GM19328 (cell line): Measurements from ENCODE around the gene ING2.
A peak's percentile ranks its signal among the peaks of the same experiment; 100 is the strongest.

Experiments used
- ATAC-seq: cut with Tn5 transposase; IDR thresholded peaks from one replicate; pipeline ENCODE4 v1.9.1; 2021; ENCODE audit warnings: mild to moderate bottlenecking, moderate library complexity; ENCODE audit not compliant: unreplicated experiment

The ING2 gene

DNA sequence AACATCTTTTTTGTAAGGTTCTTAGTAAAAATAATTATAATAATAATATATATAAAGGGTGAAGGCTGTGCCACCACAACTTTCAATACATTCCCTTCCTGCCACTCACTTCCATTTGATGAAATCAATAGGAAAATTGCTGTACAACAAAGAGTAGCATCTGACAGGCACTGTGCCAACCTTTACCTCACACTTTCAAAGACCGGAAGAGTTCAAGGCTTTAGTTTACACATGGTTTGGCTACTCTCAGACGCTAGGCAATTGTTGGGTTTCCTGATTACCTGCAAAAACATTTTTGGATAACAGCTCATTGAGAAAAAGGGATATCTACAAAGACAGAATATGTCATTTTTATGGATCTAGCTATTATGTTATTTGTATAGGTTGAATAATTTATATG, 5.5 kb upstream of the ING2 start:
- no peak for ATAC-seq

DNA sequence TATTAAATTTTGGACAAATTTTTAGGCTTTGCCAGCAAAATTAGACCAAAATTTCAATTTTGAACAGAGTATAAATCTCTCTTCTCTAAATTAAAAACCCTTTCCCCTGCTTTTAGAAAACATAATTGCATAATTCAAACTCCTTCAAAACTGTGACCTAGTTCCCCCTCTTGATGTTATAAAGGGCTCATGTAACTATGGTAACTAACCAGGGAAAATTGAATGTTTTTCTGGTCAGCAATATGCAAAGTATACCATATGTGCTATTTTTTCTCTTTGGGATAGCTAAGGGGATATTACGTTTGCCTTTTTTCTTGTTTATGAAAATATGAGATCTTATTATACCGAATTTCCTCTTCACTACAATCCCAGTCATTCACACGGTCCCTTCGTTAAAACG, 5.1 kb upstream of the ING2 start:
- ATAC-seq = no peak

DNA sequence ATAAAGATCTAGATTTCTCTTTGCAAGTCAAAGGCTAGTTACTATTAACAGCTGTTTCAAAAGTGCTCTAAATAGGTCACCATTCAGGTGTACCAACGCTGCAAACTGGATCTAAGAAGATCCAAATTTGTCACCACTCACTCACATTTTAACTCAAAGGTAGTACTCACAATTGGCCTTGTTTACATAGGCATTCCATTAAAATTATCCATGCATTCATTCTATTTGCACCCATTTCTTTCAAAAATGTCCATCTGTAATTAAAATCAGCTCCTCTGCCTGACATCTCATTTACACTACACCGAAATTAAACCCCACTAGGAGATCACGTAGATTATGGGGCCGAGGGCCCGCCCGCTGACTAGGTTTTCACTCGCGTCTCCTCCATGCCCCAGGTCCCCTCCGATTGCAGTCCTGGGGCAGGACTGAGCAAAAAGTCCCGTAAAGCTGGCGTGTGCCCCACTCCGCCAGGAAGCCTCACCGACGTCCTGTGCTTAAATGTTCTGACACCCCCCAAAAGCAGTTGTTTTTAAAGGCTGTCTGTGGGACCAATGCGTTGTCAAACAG, 1.3 kb upstream of the ING2 start:
- no peak for ATAC-seq

DNA sequence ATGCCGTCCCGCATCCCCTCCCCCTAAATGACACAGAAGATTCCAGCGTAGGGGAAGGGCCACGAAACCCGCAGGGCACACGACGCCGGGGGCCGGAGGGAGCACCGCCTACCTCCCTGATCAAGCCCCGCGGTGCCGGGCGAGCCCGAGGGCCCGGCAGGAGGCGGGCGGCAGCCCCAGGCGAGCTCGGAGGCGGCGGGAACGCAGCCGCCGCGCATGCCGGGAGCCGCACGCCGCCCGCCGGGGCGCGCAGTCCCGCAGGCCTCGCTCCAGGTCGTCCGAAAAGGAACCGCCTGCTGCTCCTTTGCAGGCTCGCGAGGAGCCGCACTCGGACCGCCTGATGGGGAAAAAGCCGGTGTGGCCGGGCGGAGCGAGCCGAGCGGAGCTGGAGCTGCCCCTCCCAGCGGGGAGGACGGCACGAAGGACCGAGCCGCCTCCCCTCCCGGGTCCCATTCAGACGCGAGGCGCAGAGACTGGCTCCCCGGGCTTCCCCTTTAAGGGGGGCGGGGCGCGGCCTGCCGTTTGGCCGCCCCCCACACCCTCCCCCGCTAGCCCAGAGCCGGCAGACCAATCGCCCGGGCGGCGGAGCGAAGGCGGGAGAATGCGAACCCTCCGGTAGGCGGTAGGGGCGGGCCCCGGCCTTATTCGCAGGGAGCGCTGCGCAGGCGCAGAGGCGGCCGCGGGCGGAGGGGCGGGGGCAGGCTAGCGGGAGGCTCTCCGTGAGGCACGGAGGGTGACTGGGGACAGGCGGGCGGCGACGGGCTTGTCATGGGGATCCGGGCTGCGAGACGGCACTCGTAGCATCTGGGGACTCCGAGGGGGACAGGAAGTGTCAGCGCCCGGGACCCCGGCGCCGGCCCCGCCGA, 561 bp upstream of the ING2 start:
- ATAC-seq = peak; percentile 71

DNA sequence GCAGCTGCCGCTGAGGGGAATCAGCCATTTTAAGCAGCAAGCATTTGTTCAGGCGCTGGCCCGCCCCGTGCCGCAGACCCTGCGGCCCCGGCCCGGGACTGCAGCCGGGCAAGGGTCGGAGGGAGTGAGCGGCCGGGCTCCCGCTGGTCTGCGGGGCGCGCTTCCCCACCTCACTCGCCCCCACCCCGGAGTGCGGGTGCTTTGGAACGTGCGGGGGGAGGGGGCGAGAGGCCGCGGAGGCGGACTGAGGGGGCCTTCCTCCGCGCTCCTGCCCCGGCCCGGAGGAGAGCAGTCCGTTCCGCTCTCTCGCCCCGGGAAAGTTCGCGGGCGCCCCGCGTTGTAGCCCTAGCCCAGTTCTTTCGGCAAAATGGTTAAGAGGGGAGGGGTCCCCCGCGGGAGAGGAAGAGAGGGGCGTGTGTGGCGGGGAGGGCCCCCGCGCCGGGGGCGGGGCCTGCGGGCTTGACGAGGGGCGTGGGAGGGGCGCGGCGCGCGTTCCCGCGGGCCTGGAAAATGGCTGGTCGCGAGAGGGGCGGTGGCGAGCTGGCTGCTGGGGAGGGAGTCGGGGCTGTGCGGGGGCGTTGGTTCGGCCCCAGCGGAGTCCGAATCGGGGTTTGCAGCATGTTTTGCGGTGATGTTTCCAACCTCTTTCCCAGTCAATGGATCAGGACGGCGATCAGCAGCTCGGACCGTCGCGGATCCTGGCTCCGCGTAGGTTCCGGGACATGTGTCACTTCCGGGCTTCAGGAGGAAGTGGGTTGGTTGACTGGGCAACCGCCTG, 942 bp downstream of the ING2 start:
- ATAC-seq = peak; percentile 33

DNA sequence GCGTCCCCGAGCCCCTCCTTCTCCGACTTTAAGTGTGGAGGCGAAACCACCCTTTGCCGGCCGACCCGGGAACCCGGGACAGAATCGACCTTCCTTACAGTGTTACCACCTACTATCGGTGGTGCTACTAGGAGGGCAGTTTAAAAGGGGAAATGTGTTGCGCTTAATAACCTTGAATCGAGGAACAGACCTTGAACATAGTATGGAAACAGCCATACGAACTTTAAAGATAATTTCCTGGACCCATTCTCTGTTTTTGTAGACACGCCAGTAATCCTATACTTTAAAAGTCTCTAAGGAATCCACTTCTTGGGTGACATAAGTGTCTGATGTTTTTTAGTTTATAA, 1.5 kb downstream of the ING2 start:
- ATAC-seq = no peak

DNA sequence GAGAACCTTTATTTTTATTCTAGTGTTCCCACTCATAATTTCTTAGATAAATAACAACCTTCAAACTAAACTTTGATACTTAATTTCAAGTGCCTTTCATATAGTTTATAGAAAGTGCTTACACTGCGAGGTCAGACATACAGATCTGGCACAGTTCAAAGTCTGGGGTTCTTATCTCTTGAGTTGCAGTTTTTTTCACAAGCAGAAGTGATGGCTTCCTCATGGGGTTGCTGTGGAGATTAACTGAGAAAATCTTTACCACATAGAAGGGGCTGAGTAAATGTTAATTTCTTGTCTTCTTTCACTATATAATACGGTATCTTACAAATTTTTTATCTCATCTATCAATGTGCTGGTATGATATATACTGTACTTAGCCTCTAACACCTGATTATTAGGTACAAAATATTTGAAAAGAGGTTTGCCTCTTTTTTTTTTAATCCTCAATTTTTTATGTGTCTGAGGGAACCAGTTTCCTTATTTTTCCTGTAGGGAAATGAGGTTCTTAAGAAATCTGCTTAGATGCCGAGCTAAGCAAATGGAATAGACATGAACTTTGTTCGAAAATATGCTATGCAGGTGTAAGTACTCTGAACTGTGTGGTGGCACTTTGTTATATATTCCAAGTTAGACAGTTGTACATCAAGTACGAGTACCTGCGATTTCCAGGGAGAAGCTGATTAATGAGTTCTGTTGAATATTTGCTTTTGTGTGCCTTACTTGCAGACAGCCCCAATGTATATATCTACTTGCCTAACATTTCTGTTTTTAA, 3.3 kb downstream of the ING2 start:
- ATAC-seq = no peak

DNA sequence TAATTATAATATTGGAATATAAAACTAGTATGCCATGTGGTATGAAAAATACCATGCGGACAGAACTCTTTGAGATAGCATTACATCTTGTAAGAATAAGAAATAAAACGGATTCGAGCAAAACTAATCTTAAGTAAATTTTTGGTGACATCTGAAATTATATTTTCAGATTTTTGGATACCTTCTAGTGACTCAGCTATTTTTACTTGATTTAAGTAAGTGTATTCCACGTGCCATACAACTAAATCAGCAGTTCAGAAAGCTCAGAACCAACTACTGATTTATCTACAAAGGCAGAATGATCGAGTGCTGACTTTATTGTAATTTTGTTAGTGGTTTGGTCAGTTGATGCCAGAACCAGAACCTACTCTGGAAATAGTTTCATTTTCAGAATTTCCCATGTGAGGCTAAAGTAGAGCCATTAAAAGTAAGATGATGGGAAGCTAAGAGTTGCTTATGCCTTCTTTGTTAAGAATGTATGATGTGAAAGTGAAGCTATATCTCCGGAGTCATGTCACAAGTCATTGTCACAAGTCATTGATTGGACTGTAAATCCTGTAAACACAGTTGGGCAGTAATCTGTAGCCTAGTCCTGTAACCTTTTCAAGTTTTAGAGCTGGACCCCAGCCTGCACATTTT, 4.0 kb downstream of the ING2 start:
- ATAC-seq = no peak

DNA sequence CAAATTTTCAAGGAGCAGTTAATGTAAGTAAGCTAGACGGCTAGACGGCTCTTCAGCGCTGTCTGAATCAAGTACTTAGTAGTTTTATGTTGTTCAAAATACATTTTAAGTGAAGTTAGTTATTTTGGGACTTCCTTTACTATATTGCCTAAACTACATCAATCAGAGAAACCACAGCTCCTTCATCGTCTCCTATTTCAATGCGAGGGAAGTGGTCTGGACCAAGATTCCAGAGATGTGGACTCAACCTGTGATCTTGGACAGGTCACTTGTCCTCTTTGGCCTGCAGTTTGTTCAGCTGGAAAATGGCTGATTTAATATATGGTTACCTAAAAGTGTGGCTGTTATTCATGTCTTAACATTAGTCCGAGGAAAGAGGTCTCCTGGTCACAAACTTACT, 10.6 kb downstream of the ING2 start:
- ATAC-seq = no peak

DNA sequence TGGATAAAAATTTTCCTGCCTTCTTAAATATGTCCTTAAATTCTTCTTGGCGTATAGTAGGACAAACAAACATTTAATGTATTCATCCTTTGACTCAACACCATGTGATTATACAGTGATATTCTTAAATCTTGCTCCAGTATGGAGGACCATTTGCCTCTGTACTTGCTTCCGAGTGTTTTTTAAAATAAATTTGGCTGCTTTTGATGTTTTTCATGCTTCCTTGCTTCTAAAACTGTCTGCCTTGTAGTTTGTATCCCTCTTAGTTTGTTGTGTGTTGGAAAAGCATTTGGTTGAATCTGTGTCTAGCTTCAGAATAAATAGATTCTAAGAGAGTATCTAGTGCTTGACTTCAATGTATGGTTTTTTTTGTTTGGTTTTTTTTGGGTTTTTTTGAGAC, 12.3 kb downstream of the ING2 start:
- ATAC-seq = no peak

DNA sequence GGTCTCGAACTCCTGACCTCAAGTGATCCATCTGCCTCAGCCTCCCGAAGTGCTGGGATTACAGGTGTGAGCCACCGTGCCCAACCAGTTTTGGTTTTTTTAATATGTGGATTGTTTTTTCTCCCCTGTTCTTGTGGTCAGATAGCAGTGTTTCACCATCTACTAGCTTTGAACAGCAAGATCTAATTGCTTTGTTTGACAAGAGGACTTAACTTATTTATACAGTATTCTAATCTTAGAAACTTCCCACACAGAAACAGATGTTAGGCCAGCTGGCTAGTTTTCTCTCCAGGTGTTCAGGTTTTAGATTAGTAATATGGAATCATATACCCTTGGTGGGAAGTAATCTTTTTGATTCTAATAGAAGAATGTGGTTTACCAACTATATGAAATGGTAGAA, 12.9 kb downstream of the ING2 start:
- ATAC-seq = no peak

DNA sequence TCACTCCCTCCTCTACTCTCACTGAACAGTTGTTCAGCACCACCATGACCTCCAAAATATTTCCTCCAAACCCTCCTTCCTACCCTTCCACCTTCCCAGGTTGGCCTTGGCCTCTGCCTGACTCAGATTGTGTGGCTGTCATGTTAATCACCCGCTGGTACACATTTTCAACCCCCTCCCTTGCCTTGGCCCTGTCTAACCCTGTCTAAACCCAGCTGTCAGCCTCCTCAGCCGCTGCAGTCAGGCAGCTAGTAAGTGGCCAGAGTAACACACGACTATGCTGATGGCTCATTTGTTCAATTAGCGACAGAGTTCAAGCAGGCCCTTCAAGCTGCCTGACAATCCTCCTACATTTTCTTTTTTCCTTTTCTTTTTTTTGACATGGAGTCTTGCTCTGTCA, 18.0 kb downstream of the ING2 start:
- ATAC-seq = no peak

DNA sequence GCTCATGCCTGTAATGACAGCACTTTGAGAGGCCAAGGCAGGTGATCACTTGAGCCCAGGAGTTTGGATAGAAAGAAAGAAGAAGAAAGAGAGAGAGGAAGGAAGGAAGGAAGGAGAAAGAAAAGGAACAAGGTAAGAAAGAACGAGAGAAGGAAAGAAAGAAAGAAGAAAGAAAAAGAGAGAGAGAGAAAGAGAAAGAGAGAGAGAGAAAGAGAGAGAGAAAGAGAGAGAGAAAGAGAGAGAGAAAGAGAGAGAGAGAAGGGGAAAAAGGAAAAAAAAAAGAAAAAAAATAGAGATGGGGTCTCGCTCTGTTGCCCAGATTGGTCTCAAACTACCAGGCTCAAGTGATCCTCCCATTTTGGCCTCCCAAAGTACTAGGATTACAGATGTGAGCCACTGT, 22.5 kb downstream of the ING2 start:
- no peak for ATAC-seq

DNA sequence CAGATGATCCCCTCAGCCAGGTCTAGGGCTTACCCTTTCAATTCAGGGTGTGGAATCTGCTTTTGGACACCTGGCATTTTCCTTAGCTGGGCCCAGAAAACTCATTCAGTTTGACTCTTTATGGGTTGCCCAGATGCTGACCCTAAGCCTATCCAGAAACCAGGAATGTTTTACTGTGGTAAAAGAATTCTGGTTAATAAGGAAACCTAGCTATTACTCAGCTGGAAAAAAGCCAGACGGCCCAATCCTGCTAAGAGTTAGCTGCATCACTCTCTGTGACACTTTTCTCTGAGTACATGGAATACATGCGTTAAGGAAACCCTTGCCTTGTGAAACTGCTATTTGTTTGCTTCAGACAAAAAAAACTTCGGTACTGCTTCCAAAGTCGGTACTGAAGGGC, 28.0 kb downstream of the ING2 start:
- no peak for ATAC-seq

DNA sequence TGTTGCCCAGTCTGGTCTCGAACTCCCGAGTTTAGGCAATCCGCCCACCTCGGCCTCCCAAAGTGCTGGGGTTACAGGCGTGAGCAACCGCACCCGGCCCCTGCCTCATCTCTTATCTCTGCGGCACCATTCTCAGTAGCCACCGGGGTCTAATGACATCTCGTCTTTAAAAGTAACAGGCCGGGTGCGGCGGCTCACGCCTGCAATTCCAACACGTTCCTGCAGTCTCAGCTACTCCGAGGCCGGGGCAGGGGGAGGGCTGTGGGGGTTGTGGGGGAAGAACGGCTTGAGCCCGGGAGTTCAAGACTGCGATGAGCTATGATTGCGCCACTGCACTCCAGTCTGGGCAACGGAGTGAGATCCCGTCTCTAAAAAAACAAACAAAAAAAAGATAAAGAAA, 28.8 kb downstream of the ING2 start:
- no peak for ATAC-seq

DNA sequence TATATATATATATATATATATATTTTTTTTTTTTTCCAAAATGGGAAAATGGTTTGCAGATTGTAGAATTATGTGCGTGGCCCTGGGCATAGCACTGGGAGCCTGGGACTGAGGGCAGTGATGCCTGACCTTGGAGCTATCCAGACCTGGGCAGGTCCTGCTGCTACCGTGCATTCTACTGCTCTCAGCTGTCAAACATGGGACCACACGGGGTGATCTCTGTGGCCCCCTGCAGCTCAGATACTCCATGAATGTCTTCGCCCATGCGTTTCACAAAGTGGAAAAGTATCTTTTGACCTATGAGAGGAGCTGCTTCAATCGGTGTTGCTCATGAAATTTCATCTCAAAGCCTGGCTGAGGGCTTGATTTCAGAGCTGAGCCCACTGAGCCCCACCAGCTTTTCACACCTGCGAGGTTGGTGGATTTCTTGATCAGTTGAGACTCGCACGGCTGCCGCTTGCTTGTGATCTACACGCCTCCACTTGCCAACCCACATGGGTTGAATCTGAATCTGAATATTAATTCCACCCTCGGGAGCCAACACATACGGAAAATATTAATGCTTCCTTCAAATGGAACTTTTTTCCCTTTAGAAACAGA, 35.7 kb downstream of the ING2 start:
- ATAC-seq = no peak

DNA sequence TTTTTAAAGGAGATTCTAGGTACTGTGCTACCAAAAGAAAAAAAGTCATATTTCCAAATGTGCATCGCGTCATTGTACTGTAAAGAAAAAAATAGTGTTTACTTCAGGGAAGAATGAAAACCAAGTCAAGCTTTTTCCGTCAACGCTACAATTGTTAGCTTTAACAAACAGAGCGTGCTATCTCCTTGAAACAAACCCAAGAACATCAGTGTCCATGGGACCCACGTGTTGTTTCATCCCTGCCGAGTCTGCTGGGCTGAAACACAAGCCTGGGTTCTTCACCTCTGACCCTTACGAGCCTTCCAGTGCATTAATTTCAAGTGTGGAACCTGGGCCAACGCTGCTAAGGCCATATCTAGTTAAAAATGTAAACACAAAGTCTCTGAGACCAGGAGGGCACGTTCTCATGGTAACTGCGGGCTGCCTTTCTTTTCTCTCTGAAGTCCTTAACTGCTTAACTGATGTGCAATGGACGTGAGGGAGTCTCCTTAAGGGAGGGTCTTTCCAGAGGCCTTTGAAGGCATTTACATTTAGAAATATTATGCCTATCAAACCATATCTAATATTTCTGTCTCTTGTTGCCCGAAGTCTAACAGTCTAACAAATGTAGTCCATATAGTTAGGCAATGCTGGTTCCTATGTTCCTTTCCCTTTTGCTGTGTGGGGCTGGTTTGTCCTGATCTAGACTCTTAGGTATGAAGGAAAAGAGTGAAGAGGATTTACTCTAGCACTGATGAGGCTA, 36.3 kb downstream of the ING2 start:
- ATAC-seq = no peak

DNA sequence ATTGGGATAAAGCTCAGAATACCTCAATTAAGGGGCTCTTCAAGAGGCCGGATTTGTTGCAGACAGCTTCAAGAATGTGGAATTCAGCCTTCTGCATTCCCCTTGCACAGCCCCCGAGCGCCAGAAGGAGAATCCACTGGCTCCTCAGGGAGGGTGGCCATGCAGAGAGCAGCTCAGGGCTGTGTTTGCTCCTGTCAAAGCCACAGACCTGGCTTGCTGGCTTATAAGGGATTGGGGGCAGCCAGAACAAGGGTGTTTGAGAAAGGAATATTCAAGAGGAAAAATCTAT, 36.8 kb downstream of the ING2 start:
- ATAC-seq = no peak

DNA sequence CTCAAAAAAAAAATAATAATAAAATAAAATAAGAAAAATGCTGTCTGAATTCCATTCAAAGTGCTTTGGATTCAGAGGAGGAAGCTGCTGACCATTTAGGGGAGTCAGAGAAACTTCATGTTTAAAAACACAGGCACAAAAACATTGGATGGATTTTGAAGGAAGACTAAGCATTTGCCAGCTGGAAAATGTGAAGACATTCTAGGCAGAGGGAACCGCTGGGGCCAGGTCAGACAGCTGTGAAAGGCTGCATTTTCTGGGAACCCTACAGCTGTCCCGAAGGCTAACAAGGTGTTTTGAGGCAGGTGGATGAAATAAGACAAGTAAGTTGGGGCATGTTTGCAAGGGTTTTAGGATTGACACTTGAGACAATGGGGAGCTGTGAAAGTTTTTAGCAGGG, 38.6 kb downstream of the ING2 start:
- ATAC-seq = no peak

DNA sequence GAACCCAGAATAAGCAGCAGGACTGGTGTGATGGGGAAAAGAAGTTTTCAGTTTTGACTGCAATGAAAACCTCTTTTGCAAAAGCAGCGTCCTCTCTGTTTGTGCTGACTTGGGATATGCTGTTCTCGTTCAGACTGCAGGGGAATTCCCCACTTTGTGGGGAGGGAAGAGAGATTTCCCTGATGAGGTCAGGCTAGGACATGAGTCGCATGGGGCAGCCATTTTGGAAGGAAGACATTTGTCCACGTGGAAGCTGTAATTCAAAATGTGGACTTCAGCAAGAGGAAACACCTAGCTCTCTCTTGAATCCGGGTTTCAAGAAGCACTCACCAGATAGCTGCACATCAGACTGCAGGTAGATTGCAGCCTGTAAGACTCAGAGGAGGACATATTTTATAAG, 39.3 kb downstream of the ING2 start:
- ATAC-seq = no peak
